GM12872 (cell line): ENCODE results near the gene C4orf50.

Source experiments
- CTCF ChIP-seq: IDR thresholded peaks from 3 replicates; pipeline ENCODE4 v1.5.1; 2011; ENCODE audit warnings: low read depth, mild to moderate bottlenecking, low read length, moderate library complexity; ENCODE audit not compliant: insufficient read depth

The C4orf50 gene

GRCh38 chr4:5858020-5858769 is 160.0 kb downstream of the C4orf50 start:
- TF ChIP-seq CTCF, result no peak

- TF ChIP-seq CTCF, result no peak
Measured at GRCh38 chr4:5857199-5857598, 161.0 kb downstream of the C4orf50 start.

GRCh38 chr4:5854929-5855328 is 163.3 kb downstream of the C4orf50 start:
- TF ChIP-seq CTCF, result no peak

- TF ChIP-seq CTCF, result no peak
Measured at GRCh38 chr4:5852523-5853202, 165.6 kb downstream of the C4orf50 start.

- no peak for TF ChIP-seq CTCF
Measured at GRCh38 chr4:5851637-5852301, 166.5 kb downstream of the C4orf50 start.
